HepG2 (cell line): ENCODE measurements around the gene DNAJC7. TPM values are rescaled to one million over a fixed set of nuclear protein-coding genes. Genes with fewer than 3 reads are reported as not detected.

Experiments
- CCDC6 ChIP-seq: sonication (generic); formaldehyde crosslinking; IDR thresholded peaks from 2 replicates; pipeline ENCODE4 v1.8.1; 2022; ENCODE audit warnings: mild to moderate bottlenecking, missing genetic modification reagents, moderate library complexity
- JUN ChIP-seq: sonication (generic); formaldehyde crosslinking; IDR thresholded peaks from 2 replicates; pipeline ENCODE4 v1.4.0; 2020; ENCODE audit warnings: mild to moderate bottlenecking, missing genetic modification reagents
- KDM5A ChIP-seq: fragments of 200-600 bp; sonication (generic); IDR thresholded peaks from 2 replicates; pipeline ENCODE4 v1.7.0; 2018; ENCODE audit warnings: antibody characterized with exemption, mild to moderate bottlenecking, low read length, borderline replicate concordance
- MED1 ChIP-seq: sonication (generic); formaldehyde crosslinking; IDR thresholded peaks from 2 replicates; pipeline ENCODE4 v1.4.0; 2020; ENCODE audit warnings: missing genetic modification reagents
- MIER2 ChIP-seq: IDR thresholded peaks from 2 replicates; pipeline ENCODE4 v1.6.1; 2016; ENCODE audit warnings: missing biosample characterization, missing genetic modification reagents
- SMAD9 ChIP-seq: sonication (generic); formaldehyde crosslinking; IDR thresholded peaks from 2 replicates; pipeline ENCODE4 v1.5.1; 2020; ENCODE audit warnings: mild to moderate bottlenecking, missing genetic modification reagents
- SP5 ChIP-seq: IDR thresholded peaks from 2 replicates; pipeline ENCODE4 v1.6.1; 2016; ENCODE audit warnings: low read depth, borderline replicate concordance
- TARDBP ChIP-seq: sonication (generic); formaldehyde crosslinking; IDR thresholded peaks from 2 replicates; pipeline ENCODE4 v1.8.0; 2022; ENCODE audit warnings: mild to moderate bottlenecking, missing genetic modification reagents
- TBP ChIP-seq: sonication (generic); formaldehyde crosslinking; IDR thresholded peaks from 2 replicates; pipeline ENCODE4 v1.5.0; 2020; ENCODE audit warnings: missing genetic modification reagents
- ZBTB42 ChIP-seq: sonication (generic); formaldehyde crosslinking; IDR thresholded peaks from 2 replicates; pipeline ENCODE4 v1.5.0; 2020; ENCODE audit warnings: mild to moderate bottlenecking, missing genetic modification reagents
- ZNF12 ChIP-seq: sonication (generic); formaldehyde crosslinking; IDR thresholded peaks from 2 replicates; pipeline ENCODE4 v1.5.0; 2020; ENCODE audit warnings: missing genetic modification reagents
- ZNF256 ChIP-seq: sonication (generic); formaldehyde crosslinking; conservative IDR thresholded peaks from 2 replicates; pipeline ENCODE4 v1.4.0; 2020; ENCODE audit warnings: missing genetic modification reagents
- ZNF350 ChIP-seq: sonication (generic); formaldehyde crosslinking; IDR thresholded peaks from 2 replicates; pipeline ENCODE4 v1.4.0; 2020; ENCODE audit warnings: mild to moderate bottlenecking, low read depth, missing genetic modification reagents, borderline replicate concordance
- ZNF460 ChIP-seq: sonication (generic); formaldehyde crosslinking; IDR thresholded peaks from 2 replicates; pipeline ENCODE4 v1.5.1; 2020; ENCODE audit warnings: missing genetic modification reagents, mild to moderate bottlenecking, borderline replicate concordance
- ZNF562 ChIP-seq: sonication (generic); formaldehyde crosslinking; IDR thresholded peaks from 2 replicates; pipeline ENCODE4 v1.8.0; 2022; ENCODE audit warnings: missing genetic modification reagents, borderline replicate concordance
- ZNF672 ChIP-seq: sonication (generic); formaldehyde crosslinking; IDR thresholded peaks from 2 replicates; pipeline ENCODE4 v1.8.1; 2022; ENCODE audit warnings: missing genetic modification reagents
- ZSCAN25 ChIP-seq: sonication (generic); formaldehyde crosslinking; IDR thresholded peaks from 2 replicates; pipeline ENCODE4 v1.8.0; 2022; ENCODE audit warnings: mild to moderate bottlenecking, missing genetic modification reagents
- polyA plus RNA-seq, 8 experiments: library from polyadenylated mRNA; depleted of rRNA in 3 of 8; stranded (reverse) in 7 of 8; unstranded in 1 of 8; fragments of >200 nt; fragmentation: Illumina TruSeq in 4 of 8; extraction: Trizol in 4 of 8; gene quantifications; 2 replicates each; pipeline versions ENCODE4 v1.2.1 to v1.2.3, GENCODE V29; 2011 to 2016; ENCODE audit warnings: low read depth in 4 of 8, missing spikeins in 1 of 8, mixed read lengths in 1 of 8; ENCODE audit not compliant: insufficient read depth in 1 of 8
- total RNA-seq, 5 experiments: library from RNA; depleted of rRNA; stranded (reverse); fragments of >200 nt; fragmentation: Illumina TruSeq; extraction: Trizol; gene quantifications; 2 replicates each; pipeline ENCODE4 v1.2.3, GENCODE V29; 2016; ENCODE audit warnings: low read depth in 1 of 5
- TF ChIP-seq, protein P1 (sequence below): IDR thresholded peaks from 2 replicates; pipeline ENCODE4 v1.6.1; 2018; ENCODE audit warnings: missing genetic modification reagents, mild to moderate bottlenecking, missing compliant biosample characterization
- TF ChIP-seq, protein P2 (sequence below): sonication (generic); formaldehyde crosslinking; IDR thresholded peaks from 2 replicates; pipeline ENCODE4 v1.4.0; 2020; ENCODE audit warnings: missing genetic modification reagents
- TF ChIP-seq, protein P3 (sequence below): sonication (generic); formaldehyde crosslinking; IDR thresholded peaks from 2 replicates; pipeline ENCODE4 v1.4.0; 2020; ENCODE audit warnings: missing genetic modification reagents
- TF ChIP-seq, protein P4 (sequence below): sonication (generic); formaldehyde crosslinking; IDR thresholded peaks from 2 replicates; pipeline ENCODE4 v1.4.0; 2020; ENCODE audit warnings: missing genetic modification reagents
- TF ChIP-seq, protein P5 (sequence below): sonication (generic); formaldehyde crosslinking; IDR thresholded peaks from 2 replicates; pipeline ENCODE4 v1.4.0; 2020; ENCODE audit warnings: mild to moderate bottlenecking, missing genetic modification reagents

DNAJC7 gene
- total and polyA plus RNA-seq, 2 of the 13 experiments (the other 11 are each of a cell fraction or from before 2014, with no cell fraction given), result 47.7 to 132 TPM

DNA sequence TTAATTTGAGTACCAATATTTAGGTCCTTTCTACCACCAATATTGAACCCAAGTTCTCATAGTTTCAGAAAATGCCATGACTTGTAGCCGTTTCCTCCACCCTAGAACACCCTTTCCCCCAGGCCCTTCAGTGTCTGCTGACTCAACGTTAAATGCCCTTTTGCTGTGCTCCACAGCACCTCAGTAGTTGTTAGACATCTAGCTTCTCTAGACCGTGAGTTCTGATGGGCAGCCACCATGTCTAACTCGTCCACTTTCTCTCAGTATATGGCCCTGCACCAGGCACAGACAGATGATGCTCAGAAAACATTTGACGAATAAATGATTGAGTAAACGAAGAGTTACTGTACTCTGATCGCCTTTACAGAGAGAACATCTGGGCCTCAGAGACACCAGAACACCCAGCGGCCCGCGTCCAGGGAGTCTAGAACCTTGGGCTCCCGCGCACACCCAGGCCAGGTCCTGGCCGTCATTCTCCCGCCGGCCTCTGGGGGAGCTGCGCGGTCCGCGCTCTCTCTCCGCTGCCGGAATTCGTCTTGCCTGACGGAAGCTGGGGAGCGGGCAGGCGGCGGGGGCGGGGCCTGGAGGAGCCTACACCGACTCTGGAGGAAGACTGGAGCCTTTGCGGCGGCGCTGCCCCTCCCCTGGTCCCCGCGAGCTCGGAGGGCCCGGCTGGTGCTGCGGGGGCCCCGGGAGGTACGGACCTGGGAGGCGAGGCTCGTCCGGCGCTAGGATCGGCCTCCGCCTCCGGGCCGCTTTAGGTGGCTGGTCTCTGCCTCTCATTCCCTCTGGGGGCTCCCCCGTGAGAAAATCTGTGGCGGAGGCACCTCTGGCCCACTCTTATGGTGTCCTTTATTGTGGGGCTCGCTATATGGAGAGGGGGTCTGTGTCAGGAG is 2.5 kb upstream of the DNAJC7 start, which contains the start of gene NKIRAS2 (continued):
- TF ChIP-seq, protein P1, sequence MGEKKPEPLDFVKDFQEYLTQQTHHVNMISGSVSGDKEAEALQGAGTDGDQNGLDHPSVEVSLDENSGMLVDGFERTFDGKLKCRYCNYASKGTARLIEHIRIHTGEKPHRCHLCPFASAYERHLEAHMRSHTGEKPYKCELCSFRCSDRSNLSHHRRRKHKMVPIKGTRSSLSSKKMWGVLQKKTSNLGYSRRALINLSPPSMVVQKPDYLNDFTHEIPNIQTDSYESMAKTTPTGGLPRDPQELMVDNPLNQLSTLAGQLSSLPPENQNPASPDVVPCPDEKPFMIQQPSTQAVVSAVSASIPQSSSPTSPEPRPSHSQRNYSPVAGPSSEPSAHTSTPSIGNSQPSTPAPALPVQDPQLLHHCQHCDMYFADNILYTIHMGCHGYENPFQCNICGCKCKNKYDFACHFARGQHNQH (CRISPR knock-in tag), result peak; percentile 95; the same call in 1 of the 2 replicates
- TF ChIP-seq ZNF460 (CRISPR knock-in tag) (peak; percentile 40; the same call in 1 of the 2 replicates), SP5 (CRISPR knock-in tag) (peak; percentile 73), CCDC6 (CRISPR knock-in tag) (peak; percentile 77; the same call in 1 of the 2 replicates), KDM5A (peak; percentile 92), TBP (CRISPR knock-in tag) (no peak), MIER2 (CRISPR knock-in tag) (no peak), SMAD9 (no peak), ZNF672 (CRISPR knock-in tag) (no peak), MED1 (CRISPR knock-in tag) (peak; percentile 80), ZNF562 (no peak), ZNF12 (peak; percentile 54; the same call in 1 of the 2 replicates), TARDBP (peak; percentile 89), ZBTB42 (CRISPR knock-in tag) (no peak; the same call in 1 of the 2 replicates), ZNF256 (CRISPR knock-in tag) (no peak), JUN (CRISPR knock-in tag) (no peak), ZSCAN25 (CRISPR knock-in tag) (no peak), ZNF350 (CRISPR knock-in tag) (peak; percentile 90; the same call in 1 of the 2 replicates)
- TF ChIP-seq, protein P2, sequence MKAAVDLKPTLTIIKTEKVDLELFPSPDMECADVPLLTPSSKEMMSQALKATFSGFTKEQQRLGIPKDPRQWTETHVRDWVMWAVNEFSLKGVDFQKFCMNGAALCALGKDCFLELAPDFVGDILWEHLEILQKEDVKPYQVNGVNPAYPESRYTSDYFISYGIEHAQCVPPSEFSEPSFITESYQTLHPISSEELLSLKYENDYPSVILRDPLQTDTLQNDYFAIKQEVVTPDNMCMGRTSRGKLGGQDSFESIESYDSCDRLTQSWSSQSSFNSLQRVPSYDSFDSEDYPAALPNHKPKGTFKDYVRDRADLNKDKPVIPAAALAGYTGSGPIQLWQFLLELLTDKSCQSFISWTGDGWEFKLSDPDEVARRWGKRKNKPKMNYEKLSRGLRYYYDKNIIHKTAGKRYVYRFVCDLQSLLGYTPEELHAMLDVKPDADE (CRISPR knock-in tag), result no peak
- TF ChIP-seq, protein P3, sequence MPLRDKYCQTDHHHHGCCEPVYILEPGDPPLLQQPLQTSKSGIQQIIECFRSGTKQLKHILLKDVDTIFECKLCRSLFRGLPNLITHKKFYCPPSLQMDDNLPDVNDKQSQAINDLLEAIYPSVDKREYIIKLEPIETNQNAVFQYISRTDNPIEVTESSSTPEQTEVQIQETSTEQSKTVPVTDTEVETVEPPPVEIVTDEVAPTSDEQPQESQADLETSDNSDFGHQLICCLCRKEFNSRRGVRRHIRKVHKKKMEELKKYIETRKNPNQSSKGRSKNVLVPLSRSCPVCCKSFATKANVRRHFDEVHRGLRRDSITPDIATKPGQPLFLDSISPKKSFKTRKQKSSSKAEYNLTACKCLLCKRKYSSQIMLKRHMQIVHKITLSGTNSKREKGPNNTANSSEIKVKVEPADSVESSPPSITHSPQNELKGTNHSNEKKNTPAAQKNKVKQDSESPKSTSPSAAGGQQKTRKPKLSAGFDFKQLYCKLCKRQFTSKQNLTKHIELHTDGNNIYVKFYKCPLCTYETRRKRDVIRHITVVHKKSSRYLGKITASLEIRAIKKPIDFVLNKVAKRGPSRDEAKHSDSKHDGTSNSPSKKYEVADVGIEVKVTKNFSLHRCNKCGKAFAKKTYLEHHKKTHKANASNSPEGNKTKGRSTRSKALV (CRISPR knock-in tag), result peak; percentile 54; the same call in 1 of the 2 replicates
- TF ChIP-seq, protein P4, sequence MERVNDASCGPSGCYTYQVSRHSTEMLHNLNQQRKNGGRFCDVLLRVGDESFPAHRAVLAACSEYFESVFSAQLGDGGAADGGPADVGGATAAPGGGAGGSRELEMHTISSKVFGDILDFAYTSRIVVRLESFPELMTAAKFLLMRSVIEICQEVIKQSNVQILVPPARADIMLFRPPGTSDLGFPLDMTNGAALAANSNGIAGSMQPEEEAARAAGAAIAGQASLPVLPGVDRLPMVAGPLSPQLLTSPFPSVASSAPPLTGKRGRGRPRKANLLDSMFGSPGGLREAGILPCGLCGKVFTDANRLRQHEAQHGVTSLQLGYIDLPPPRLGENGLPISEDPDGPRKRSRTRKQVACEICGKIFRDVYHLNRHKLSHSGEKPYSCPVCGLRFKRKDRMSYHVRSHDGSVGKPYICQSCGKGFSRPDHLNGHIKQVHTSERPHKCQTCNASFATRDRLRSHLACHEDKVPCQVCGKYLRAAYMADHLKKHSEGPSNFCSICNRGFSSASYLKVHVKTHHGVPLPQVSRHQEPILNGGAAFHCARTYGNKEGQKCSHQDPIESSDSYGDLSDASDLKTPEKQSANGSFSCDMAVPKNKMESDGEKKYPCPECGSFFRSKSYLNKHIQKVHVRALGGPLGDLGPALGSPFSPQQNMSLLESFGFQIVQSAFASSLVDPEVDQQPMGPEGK (CRISPR knock-in tag), result peak; percentile 95
- TF ChIP-seq, protein P5, sequence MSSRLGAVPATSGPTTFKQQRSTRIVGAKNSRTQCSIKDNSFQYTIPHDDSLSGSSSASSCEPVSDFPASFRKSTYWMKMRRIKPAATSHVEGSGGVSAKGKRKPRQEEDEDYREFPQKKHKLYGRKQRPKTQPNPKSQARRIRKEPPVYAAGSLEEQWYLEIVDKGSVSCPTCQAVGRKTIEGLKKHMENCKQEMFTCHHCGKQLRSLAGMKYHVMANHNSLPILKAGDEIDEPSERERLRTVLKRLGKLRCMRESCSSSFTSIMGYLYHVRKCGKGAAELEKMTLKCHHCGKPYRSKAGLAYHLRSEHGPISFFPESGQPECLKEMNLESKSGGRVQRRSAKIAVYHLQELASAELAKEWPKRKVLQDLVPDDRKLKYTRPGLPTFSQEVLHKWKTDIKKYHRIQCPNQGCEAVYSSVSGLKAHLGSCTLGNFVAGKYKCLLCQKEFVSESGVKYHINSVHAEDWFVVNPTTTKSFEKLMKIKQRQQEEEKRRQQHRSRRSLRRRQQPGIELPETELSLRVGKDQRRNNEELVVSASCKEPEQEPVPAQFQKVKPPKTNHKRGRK (CRISPR knock-in tag), result no peak
